OCI-LY1 (cell line): ENCODE results near the gene EDA.

Source experiments
- H2AFZ ChIP-seq: fragments of 200-600 bp; sonication (generic), shearing (Covaris generic); 2 replicates; pipeline ENCODE4 v1.6.0; 2014; ENCODE audit warnings: antibody characterized with exemption, mild to moderate bottlenecking, low read length
- H3F3A ChIP-seq: fragments of 200-600 bp; sonication (generic), shearing (Covaris generic); 2 replicates; pipeline ENCODE4 v1.6.0; 2014; ENCODE audit warnings: mild to moderate bottlenecking, antibody characterized with exemption, low read length, moderate library complexity; ENCODE audit not compliant: insufficient read depth
- H3K27ac ChIP-seq: fragments of 200-600 bp; sonication (generic); 2 replicates; pipeline ENCODE4 v1.5.1; 2014; ENCODE audit warnings: low read length, mixed run types, mild to moderate bottlenecking, low read depth; ENCODE audit not compliant: poor library complexity, severe bottlenecking
- H3K27me3 ChIP-seq: fragments of 200-600 bp; sonication (generic); 2 replicates; pipeline ENCODE4 v1.6.0; 2014; ENCODE audit warnings: antibody characterized with exemption, mild to moderate bottlenecking, low read length, moderate library complexity; ENCODE audit not compliant: insufficient read depth
- H3K36me3 ChIP-seq: fragments of 200-600 bp; sonication (generic); 2 replicates; pipeline ENCODE4 v1.6.1; 2014; ENCODE audit warnings: mild to moderate bottlenecking, antibody characterized with exemption, low read length, moderate library complexity, mixed read lengths; ENCODE audit not compliant: insufficient read depth
- H3K4me1 ChIP-seq: fragments of 200-600 bp; sonication (generic); 2 replicates; pipeline ENCODE4 v1.5.1; 2014; ENCODE audit warnings: mild to moderate bottlenecking, low read length, moderate library complexity; ENCODE audit not compliant: insufficient read depth, severe bottlenecking
- H3K4me2 ChIP-seq: fragments of 200-600 bp; sonication (generic), shearing (Covaris generic); 2 replicates; pipeline ENCODE4 v1.6.1; 2014; ENCODE audit warnings: low read length
- H3K4me3 ChIP-seq: fragments of 200-600 bp; sonication (generic); 2 replicates; pipeline ENCODE4 v1.5.1; 2014; ENCODE audit warnings: low read length, low read depth, mild to moderate bottlenecking, mixed read lengths; ENCODE audit not compliant: poor library complexity, severe bottlenecking
- H3K79me2 ChIP-seq: fragments of 200-600 bp; shearing (Covaris generic); 2 replicates; pipeline ENCODE4 v1.6.1; 2016; ENCODE audit warnings: mixed run types, low read length, mixed read lengths; ENCODE audit not compliant: insufficient read depth
- H3K9ac ChIP-seq: fragments of 200-600 bp; sonication (generic), shearing (Covaris generic); 2 replicates; pipeline ENCODE4 v1.6.1; 2014; ENCODE audit warnings: mild to moderate bottlenecking, low read length, mixed read lengths
- H3K9me2 ChIP-seq: fragments of 200-600 bp; sonication (generic), shearing (Covaris generic); 2 replicates; pipeline ENCODE4 v1.6.1; 2014; ENCODE audit warnings: low read depth, mild to moderate bottlenecking, low read length, mixed read lengths
- H3K9me3 ChIP-seq: fragments of 200-600 bp; shearing (Covaris generic); 2 replicates; pipeline ENCODE4 v1.6.1; 2014; ENCODE audit warnings: low read length, mixed read lengths
- H4K20me1 ChIP-seq: fragments of 200-600 bp; sonication (generic), shearing (Covaris generic); 2 replicates; pipeline ENCODE4 v1.6.0; 2016; ENCODE audit warnings: mild to moderate bottlenecking, low read length; ENCODE audit not compliant: insufficient read depth
- CTCF ChIP-seq: fragments of 200-600 bp; sonication (generic), shearing (Covaris generic); IDR thresholded peaks from 2 replicates; pipeline ENCODE4 v1.5.1; 2017; ENCODE audit warnings: mild to moderate bottlenecking, antibody characterized with exemption, low read length, moderate library complexity, mixed read lengths
- EZH2 ChIP-seq: fragments of 200-600 bp; sonication (generic), shearing (Covaris generic); IDR thresholded peaks from 2 replicates; pipeline ENCODE4 v1.8.0; 2017; ENCODE audit warnings: borderline replicate concordance, mixed run types, mild to moderate bottlenecking, antibody characterized with exemption, low read length, moderate library complexity, mixed read lengths

EDA gene

GRCh38 chrX:69626129-69626528 is 10.2 kb downstream of the EDA start:
- Histone ChIP-seq H3K4me2 (no peak overlapping the region), H3K4me3 (no peak overlapping the region), H4K20me1 (no peaks in the 10 kb centered on the region), H2AFZ (no peak overlapping the region), H3K9ac (no peak overlapping the region), H3F3A (no peaks in the 10 kb centered on the region), H3K9me2 (no peaks in the 10 kb centered on the region), H3K27me3 (no peaks in the 10 kb centered on the region), H3K36me3 (no peaks in the 10 kb centered on the region), H3K79me2 (no peaks in the 10 kb centered on the region), H3K27ac (no peak overlapping the region), H3K9me3 (no peaks in the 10 kb centered on the region), H3K4me1 (no peaks in the 10 kb centered on the region)
- TF ChIP-seq CTCF (no peak), EZH2 (no peak)

- Histone ChIP-seq H3K79me2 (no peaks in the 10 kb centered on the region), H3F3A (no peaks in the 10 kb centered on the region), H3K36me3 (no peaks in the 10 kb centered on the region), H4K20me1 (no peaks in the 10 kb centered on the region), H3K9me2 (no peaks in the 10 kb centered on the region), H3K27me3 (no peaks in the 10 kb centered on the region), H2AFZ (no peak overlapping the region), H3K9me3 (no peaks in the 10 kb centered on the region), H3K4me2 (no peak overlapping the region), H3K4me3 (no peak overlapping the region), H3K27ac (no peak overlapping the region), H3K4me1 (no peaks in the 10 kb centered on the region), H3K9ac (no peak overlapping the region)
- no peak for TF ChIP-seq EZH2
- no peak for TF ChIP-seq CTCF
Observed at GRCh38 chrX:69627744-69628143, 11.8 kb downstream of the EDA start.

GRCh38 chrX:69630147-69630546 is 14.2 kb downstream of the EDA start:
- H4K20me1 ChIP-seq, result no peaks in the 10 kb centered on the region
- no peak overlapping the region for H3K4me3 ChIP-seq
- no peaks in the 10 kb centered on the region for H3K9me2 ChIP-seq
- H3K79me2 ChIP-seq, result no peaks in the 10 kb centered on the region
- TF ChIP-seq CTCF (no peak), EZH2 (no peak)
- no peak overlapping the region for H3K9ac ChIP-seq
- no peak overlapping the region for H3K4me2 ChIP-seq
- no peaks in the 10 kb centered on the region for H3K36me3 ChIP-seq
- H3K27me3 ChIP-seq, result no peaks in the 10 kb centered on the region
- H2AFZ ChIP-seq, result no peak overlapping the region
- H3K4me1 ChIP-seq, result no peaks in the 10 kb centered on the region
- no peaks in the 10 kb centered on the region for H3K9me3 ChIP-seq
- no peaks in the 10 kb centered on the region for H3F3A ChIP-seq
- H3K27ac ChIP-seq, result no peak overlapping the region
